ENCODE results near the gene BABAM2. TPM values are rescaled to one million over a fixed set of nuclear protein-coding genes. Genes with fewer than 3 reads are reported as not detected.

Gene BABAM2
- polyA plus RNA-seq, 1 experiment: 32.6 TPM

DNA sequence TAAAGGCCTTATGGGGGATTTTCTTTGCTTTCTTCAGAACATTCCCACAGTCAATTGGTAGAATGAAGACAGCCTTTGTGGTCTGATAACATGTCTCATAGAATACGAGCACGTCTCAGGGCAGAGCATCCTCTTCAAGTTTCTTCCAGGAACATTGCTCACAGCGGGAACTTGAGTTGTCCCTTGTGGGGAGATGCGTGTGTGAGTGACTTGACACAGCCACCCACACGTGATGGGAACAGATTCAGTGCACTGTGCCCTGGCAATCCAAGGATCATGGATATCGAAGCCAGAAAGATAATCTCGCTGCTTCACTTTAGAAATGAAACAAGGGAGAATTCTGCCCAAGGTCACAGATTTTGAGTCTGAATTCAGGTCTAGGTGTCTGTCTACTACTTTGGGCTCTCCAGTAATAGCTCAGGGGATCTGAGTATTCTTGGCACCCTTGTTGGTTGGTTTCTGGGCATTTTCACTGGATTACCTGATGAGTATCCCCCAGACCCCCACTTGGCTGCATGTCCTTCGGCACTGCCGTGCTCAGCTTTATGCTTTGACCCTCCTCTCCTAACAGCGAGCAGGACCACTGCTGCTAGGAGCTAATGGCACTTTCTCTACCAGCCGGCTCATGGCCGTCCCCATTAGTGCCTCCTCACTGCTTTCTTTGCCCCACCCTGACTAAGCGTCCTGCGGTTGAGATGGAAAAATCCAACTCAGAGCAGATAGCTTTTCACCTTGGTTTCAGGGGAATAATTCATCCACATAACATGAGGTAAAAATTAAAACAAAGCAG, 426.2 kb downstream of the BABAM2 start:
- no peaks in the 10 kb centered on the region for H3K36me3 ChIP-seq (ENCODE audit: control insufficient read depth, insufficient read depth, low read length)
- DNase-seq (ENCODE audit: low read depth): no peak
- TF ChIP-seq, protein P1, sequence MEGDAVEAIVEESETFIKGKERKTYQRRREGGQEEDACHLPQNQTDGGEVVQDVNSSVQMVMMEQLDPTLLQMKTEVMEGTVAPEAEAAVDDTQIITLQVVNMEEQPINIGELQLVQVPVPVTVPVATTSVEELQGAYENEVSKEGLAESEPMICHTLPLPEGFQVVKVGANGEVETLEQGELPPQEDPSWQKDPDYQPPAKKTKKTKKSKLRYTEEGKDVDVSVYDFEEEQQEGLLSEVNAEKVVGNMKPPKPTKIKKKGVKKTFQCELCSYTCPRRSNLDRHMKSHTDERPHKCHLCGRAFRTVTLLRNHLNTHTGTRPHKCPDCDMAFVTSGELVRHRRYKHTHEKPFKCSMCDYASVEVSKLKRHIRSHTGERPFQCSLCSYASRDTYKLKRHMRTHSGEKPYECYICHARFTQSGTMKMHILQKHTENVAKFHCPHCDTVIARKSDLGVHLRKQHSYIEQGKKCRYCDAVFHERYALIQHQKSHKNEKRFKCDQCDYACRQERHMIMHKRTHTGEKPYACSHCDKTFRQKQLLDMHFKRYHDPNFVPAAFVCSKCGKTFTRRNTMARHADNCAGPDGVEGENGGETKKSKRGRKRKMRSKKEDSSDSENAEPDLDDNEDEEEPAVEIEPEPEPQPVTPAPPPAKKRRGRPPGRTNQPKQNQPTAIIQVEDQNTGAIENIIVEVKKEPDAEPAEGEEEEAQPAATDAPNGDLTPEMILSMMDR (IDR thresholded peaks at IDR 0.05; ENCODE audit: insufficient read depth, low read depth, low read length): no peak
- CTCF ChIA-PET: no interaction called here
- POLR2A ChIA-PET: no interaction called here
- no peak overlapping the region for H3K4me3 ChIP-seq (ENCODE audit: low read depth, low read length)
- no peaks in the 10 kb centered on the region for H3K27me3 ChIP-seq (ENCODE audit: control insufficient read depth, insufficient read depth, low read length)

DNA sequence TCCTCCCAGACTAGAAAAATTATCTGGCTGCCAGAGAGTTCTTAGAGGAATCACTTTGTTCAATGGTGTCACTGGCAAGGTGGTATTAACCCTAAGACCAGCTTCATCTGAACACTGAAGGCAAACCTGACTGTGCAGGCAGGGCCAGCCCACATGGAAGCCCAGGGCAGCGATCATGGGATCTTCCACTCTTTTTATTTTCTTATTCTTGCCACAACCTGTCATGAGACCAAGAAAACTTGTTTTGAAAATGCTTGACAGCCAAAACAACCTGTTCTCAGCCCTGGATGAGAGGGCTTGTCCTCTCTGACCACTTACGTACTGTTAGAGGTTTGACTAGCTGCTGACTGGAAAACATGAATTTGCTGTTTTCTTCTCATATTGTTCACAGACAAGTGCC, 426.9 kb downstream of the BABAM2 start:
- no peaks in the 10 kb centered on the region for H3K27me3 ChIP-seq (ENCODE audit: control insufficient read depth, insufficient read depth, low read length)
- H3K4me3 ChIP-seq (ENCODE audit: low read depth, low read length): no peak overlapping the region
- DNase-seq (ENCODE audit: low read depth): no peak
- ChIA-PET CTCF (no interaction called here), POLR2A (no interaction called here)
- H3K36me3 ChIP-seq (ENCODE audit: control insufficient read depth, insufficient read depth, low read length): no peaks in the 10 kb centered on the region
- TF ChIP-seq, protein P1 (IDR thresholded peaks at IDR 0.05; ENCODE audit: insufficient read depth, low read depth, low read length): no peak

- no peaks in the 10 kb centered on the region for H3K27me3 ChIP-seq (ENCODE audit: control insufficient read depth, insufficient read depth, low read length)
- H3K4me3 ChIP-seq (ENCODE audit: low read depth, low read length): no peak overlapping the region
- TF ChIP-seq, protein P1 (IDR thresholded peaks at IDR 0.05; ENCODE audit: insufficient read depth, low read depth, low read length): no peak
- POLR2A ChIA-PET: interaction anchor here (0.6 kb wide), 1 partner anchor 17 kb away, joined by 3 read pairs; no protein-coding TSS in a partner anchor
- CTCF ChIA-PET: no interaction called here
- DNase-seq (ENCODE audit: low read depth): no peak
- no peaks in the 10 kb centered on the region for H3K36me3 ChIP-seq (ENCODE audit: control insufficient read depth, insufficient read depth, low read length)
Measured at GRCh38 chr2:28318023-28318422, 427.5 kb downstream of the BABAM2 start.

- CTCF ChIA-PET: interaction anchor here (2.8 kb wide), 1 partner anchor 11 kb away, joined by 6 read pairs; no protein-coding TSS in a partner anchor
- POLR2A ChIA-PET: no interaction called here
- DNase-seq (ENCODE audit: low read depth): no peak
- TF ChIP-seq, protein P1 (IDR thresholded peaks at IDR 0.05; ENCODE audit: insufficient read depth, low read depth, low read length): no peak
- no peak overlapping the region for H3K4me3 ChIP-seq (ENCODE audit: low read depth, low read length)
- H3K27me3 ChIP-seq (ENCODE audit: control insufficient read depth, insufficient read depth, low read length): no peaks in the 10 kb centered on the region
- H3K36me3 ChIP-seq (ENCODE audit: control insufficient read depth, insufficient read depth, low read length): no peaks in the 10 kb centered on the region
Measured at GRCh38 chr2:28318462-28319117, 428.1 kb downstream of the BABAM2 start.

All from BJ (cell line).